GM19455 (cell line): ENCODE data around the gene NLRC3.
A peak's percentile ranks its signal among the peaks of the same experiment; 100 is the strongest.

Experiments
- ATAC-seq: cut with Tn5 transposase; IDR thresholded peaks from one replicate; pipeline ENCODE4 v1.9.1; 2021; ENCODE audit not compliant: unreplicated experiment

Gene NLRC3

DNA sequence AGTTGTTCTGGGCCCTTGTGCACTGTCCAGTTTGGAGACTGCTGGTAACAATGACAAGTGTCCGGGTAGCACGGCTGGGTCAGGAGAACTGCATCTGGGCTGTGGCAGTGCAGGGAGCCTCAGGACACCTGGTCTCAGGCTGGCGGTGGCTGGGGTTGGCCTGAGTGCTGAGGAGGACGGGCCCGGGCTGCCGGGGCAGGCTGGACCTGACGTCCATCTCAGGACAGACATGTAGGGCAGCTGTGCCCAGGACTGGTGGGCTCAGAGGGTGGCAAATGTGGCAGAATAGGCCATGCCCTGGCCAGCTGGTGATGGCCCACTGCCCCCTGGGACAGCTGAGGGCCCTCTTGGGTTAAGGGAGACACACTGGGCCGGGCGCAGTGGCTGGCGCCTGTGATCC is 4.2 kb upstream of the NLRC3 start:
- ATAC-seq = no peak

DNA sequence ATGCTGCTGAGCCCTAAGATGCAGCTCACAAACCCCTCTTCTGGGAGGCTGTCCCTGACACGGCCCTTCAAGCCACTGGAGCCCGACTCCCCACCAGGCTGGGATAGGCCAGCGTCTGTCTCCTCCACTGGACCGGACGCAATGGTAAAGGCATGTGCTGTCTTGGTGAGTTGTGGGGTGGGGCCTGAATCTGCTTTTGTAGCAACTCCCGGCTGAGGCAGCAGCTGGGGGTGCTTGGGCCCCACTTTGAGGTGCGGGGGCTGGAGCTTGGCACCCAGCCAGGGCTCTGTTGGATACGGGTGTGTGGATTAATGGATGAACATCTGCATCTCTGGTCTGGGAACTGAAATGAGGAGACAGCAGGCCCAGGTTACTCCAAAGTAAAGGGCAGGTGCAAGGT is 3.5 kb upstream of the NLRC3 start:
- ATAC-seq = no peak

DNA sequence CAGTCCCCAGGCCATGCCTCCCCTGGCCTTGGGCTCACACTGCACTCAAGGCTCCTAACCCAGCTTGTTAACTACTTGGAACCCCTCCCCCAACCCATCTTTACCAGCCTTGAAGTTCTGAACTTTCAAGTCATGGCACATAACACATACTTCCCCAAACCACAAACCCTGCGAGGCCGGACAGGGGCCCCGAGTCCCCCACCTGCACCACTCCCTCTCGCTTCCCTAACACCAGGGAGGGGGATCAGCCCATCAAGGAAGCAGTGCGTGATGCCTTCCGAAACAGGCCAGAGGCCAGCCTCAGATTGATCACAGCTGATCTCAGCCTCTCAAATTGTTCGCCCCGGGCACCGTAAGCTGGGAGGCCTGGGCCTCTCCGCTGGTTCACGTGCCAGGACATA is 3.0 kb upstream of the NLRC3 start:
- no peak for ATAC-seq

DNA sequence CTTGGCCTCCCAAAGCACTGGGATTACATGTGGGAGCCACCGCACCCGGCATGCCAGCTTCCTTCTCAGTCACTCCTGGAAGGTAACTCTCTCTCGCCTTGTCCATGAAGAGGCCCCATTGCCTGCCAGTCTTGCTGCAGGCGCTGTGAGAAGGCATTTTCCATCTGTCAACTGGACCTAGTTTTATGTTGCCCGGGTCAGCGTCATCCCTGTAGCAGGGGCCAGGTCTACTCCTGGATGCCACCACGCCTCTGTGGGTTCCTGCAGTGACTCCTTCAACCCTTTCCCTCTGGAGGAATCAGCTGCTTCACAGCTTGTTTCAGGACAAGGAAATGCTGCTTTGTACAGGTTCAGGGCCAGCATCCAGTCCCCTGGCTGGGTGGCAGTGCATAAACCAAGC is 2.6 kb upstream of the NLRC3 start:
- no peak for ATAC-seq

DNA sequence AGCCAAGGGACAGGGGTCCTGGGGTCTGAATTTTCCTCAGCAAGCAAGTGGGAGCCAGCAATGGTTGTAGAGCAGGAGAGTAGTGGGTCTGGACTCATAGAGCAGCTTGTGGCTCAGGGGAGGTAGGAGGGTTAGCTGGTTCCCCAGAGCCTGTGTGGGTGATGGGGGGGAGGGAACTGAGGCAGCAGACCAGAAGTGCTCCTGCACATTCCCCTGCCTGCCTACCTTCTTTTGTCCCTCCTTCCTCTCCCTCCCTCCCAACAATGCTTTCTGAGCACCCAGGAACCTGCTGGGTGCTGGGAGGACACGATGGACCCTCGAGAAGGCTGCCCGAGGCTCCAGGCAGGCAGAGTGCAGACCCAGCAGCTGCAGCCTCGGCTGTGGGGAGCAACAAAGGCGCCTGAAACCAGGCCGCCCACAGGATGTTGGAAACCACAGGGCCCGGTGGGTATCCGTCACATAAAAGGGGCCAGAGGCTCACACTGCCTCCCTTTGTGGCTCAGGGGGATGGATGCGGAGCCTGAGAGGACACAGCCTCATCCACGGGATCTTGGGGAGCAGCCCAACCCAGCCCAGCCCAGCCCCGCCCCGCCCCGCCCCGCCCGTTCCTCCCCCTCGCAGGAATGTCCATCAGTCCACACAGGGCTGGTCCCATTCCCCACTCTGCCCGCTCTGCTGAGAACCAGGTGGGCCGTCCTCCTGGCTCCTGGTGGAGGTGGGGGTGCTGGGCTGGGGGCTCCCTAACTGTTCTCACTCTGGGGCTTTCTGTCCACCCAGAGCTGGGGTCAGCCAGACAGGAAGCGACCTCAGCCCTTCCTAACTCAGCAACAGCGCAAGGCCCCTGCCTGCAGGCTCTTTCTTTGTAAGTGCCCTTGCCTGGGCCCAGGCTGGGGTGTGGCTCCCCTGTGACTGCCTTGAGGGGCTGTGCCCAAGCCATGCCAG is 1.7 kb upstream of the NLRC3 start:
- ATAC-seq = peak; percentile 54

DNA sequence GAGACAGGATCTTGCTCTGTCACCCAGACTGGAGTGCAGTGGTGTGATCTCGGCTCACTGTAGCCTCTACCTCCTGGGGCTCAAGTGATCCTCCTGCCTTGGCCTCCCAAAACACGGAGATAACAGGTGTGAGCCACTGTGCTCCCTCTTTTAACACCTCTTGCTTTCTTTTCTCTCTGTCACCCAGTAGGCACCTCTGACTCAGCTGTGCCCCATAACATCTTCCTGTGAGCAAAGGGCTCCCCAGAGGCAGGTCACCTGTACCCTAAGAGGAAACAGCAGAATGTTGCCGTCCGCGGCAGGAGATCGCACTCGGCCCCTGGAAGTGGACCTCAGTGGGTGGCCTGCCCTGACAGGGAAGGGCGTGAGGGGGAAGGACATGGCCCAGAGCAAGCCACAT is 918 bp upstream of the NLRC3 start:
- ATAC-seq = no peak

DNA sequence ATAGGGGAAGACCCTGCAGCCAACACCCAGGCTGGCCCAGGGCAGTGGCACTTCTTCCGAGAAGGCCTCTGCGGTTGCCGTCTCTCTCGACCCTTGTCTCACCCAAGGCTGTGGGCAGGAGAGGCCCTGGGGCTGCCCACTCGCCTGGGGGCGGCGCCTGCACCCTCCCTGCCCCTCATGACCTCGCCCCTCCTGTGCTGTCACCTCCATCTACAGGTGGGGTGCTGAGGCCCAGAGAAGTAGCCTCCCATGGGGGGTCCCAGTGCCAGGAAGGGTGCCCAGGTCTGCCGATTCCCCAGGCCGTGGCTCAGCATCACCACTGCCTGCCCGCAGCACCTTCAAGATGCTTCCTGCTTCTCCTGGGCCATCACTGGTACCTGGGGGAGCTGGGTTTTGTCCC is 992 bp downstream of the NLRC3 start:
- ATAC-seq = no peak

DNA sequence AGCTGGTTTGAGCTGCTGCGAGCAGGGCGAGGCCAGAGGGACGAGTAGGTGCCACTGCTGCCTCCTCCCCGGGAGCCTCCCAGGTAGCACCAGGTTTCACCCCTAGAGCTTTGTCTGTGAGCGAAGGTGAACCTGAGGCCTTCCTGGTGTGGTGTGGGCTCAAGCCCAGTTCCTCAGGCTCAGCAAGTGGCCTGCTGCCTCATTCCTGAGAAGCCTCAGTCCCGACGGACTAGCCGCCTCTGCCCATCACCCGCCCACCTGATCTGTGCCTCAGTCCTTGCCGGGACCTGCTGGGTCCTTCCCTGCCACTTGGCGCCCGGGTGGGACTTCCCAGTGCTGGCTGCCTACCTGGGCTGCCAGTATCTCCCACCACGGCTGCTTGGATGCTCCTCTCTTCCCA is 1.7 kb downstream of the NLRC3 start:
- no peak for ATAC-seq

DNA sequence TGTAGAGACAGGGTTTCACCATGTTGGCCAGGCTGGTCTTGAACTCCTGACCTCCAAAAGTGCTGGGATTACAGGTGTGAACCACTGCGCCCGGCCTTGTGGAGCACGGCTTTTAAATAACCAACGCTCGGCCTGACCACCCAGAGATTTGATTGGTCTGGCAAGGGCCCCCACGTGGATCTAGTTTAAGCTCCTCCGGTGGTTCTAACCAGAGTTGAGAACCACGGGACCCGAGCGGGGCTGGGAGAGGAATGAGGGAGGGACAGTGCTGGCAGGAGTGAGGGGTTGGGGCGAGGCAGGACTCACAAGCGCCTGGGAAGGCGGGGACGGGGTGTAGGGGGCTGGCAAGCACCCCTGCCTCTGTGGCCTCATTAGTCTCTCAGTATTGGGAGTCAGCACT is 3.0 kb downstream of the NLRC3 start:
- no peak for ATAC-seq

DNA sequence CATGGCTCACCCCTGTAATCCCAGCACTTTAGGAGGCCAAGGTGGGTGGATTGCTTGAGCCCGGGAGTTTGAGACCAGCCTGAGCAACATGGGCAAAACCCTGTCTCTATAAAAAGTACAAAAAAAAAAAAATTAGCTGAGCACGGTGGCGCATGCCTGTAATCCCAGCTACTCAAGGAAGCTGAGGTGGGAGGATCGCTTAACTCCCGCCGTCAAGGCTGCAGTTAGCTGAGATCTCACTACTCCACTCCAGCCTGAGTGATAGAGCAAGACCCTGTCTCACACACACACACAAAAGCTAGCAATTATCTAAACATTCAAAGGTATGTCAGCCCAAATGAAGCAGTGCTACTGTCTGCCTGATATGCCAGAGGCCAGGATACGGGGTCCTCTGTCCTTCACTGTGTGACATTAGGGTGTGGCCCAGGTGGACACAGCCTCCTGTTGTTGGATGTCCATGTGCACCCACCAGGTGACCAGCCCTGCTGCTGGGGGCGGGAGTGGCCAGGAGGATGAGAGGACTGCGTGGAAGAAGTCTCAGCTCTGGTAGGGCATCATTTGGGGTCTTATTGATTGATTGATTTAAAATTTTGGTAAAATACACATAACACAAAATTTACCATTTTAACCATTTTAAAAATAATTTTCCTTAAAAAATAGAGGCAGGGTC is 3.9 kb downstream of the NLRC3 start:
- ATAC-seq = no peak

DNA sequence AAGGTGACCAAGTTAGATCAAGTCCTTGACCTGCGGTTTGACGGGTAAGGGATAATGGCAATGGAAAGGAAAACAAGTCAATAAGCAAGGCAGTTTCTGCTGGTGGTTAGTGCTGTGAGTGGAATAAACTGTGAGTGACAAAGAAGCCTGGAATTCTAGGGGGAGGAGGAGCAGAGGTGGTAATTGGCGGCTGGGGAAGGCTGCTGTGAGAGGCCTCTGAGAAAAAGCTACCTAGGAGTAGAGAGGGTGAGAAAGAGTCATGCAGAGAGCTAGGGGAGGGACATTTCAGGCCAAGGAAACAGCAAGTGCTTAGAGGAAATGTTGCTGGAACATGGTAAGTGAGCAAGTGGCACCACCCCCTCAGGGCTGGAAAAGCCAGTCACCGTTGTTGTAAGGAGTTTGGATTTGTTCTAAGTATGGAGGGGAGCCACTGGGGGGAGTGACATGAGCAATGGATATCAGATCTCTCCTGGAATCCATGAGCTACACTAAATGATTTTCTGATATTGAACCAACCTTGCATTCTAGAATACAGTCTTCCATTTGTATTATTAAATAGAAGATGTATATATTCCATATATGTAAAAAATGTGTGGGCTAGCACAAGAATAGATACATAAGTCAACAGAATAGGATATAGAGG is 6.7 kb downstream of the NLRC3 start:
- ATAC-seq = no peak

DNA sequence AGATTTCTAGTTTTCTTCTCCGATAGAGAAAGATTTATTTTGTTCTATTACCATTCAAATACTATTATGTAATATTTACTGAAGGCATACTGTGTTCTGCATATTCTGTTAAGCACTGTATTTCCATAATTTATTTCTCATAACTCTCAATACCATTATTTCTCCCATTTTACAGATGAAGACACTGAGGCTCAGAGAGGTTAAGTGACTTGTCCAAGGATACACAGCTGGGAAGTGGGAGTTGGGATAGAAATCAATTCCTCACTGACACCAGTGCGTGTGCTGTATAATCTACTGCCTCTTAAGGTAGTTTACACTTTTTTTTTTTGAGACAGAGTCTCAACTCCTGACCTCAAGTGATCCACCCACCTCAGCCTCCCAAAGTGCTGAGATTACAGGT is 7.4 kb downstream of the NLRC3 start:
- ATAC-seq = no peak

DNA sequence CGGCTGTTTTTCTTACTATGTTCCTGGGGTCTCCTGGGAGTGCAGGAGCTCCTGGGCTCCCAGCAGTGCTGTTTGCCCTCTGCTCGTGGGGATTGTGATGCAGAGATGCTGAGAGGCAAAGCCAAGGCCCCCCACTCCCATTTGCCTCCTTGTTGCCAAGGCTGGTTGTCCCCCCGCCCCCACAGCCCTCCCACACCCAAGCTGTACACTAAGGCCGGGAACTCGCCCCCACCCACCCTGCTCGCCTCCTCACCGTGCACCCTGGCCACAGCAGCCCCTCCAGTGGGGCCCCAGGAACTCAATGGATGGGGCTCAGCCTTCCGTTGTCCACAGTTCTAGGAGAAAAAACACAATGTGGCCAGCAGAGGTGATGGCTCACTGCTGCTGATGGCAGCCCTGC is 10.2 kb downstream of the NLRC3 start:
- no peak for ATAC-seq

DNA sequence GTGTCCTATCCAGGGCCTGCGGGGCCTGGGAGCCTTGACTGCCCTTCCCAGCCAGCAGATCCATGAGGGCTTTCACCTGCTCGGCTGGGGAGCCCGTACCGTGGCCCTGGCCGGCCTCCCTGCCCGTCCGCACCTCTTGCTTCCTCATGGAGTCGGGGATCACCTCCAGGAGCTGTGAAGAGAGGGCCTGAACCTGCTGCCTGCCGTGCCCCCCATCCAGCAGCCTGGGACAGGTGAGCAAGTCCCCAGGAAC is 12.4 kb downstream of the NLRC3 start:
- ATAC-seq = no peak

DNA sequence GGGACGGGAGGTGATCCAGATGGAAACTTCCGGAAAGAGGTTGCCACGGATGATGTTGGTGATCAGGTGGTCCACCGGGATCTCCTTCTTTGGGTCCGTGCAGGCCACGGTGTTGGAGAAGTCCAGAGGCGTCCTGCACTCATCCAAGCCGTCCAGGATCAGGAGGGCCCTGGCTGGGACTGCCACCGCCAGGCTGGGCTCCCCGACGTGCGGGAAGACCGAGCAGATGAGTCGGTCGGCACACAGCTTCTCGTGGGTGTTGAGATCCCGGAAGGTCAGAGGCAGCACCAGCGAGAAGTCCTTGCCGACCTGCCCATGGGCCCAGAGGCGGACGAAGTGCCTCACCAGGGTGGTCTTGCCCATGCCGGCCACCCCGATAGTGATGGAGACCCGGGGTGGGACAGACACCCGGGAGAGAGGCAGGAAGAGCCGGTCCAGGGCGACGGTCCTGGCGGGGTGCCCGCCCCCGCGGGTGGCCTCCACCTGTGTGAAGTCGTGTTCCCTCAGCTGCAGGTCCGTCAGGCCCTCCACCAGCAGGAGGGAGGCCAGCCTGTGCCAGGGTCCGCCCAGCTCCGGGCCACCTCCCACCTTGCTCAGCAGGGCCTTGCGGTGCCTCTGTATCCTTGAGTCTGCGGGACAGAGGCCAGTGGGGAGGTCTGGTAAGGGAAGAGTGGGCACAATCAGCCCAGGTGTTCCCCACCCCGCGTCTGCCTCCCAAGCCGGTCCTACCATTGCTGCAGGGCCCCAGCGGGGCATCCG is 12.9 kb downstream of the NLRC3 start:
- ATAC-seq = no peak

DNA sequence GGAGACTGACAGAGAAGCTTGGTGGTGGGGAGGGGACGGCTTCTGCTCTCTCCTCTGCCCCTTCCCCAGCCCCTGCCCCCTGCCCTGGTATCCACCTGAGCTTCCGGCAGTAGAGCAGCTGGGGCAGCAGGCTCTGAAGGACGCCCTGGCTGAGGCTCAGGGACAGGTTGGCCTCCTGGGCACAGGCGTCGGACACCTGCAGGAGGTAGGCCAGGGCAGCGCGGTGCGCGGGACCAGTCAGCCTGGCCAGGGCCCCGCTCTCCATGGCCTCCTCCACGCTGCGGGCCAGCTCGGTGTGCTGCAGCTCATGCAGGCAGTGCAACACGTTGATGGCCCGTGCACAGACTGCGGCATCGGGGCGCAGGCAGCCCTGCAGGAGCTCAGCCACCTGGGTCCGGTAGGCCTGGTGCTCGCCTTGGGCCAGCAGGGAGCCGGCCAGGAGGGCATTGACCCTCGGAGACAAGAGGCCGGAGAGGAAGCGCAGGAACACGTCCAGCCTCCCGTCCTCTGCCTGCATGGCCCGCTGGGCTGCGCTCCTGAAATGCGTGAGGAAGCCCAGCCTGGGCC is 14.2 kb downstream of the NLRC3 start:
- no peak for ATAC-seq

DNA sequence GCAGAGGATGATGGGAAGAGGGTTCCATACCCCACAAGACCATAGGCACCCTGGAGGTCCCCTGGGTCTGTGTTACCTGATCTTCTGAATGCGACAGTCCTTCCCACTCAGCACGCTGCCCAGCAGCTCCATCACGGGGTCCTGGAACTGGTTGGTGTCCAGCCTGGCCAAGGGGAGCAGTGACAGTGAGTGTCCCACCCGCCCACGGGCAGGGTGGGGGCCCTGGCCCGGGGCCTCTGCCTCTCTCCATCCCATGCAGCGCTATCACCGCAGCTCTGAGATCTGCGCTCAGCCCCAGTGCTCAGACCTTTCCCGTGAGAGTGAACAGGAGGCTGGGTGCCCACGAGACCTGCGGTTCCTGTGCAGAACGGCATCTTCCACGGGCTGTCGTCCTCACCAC is 15.6 kb downstream of the NLRC3 start:
- ATAC-seq = no peak

DNA sequence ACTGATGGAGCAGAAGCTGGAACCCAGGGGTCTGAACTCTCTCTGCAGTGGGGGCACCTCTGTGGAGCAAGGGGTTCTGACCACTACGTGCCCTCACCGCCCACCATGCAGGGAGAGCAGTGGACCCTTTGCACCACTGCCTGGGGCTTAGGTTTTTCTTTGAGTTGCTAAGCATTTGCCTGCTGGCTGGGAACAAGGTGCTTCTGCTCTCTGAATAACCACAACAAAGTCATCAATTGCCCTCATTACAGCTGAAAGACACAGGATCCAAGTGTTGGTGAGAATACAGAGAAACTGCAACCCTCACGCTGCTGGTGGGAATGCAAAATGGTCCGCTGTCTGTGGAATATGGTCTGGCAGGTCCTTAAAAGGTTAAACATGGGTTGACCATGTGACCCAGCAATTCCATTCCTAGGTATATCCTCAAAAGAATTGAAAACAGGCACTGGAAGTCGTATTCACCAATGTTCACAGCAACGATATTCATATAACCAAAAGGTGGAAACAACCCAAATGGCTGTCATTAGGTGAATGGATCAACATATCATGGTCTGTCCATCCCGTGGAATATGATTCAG is 22.8 kb downstream of the NLRC3 start:
- ATAC-seq = no peak

DNA sequence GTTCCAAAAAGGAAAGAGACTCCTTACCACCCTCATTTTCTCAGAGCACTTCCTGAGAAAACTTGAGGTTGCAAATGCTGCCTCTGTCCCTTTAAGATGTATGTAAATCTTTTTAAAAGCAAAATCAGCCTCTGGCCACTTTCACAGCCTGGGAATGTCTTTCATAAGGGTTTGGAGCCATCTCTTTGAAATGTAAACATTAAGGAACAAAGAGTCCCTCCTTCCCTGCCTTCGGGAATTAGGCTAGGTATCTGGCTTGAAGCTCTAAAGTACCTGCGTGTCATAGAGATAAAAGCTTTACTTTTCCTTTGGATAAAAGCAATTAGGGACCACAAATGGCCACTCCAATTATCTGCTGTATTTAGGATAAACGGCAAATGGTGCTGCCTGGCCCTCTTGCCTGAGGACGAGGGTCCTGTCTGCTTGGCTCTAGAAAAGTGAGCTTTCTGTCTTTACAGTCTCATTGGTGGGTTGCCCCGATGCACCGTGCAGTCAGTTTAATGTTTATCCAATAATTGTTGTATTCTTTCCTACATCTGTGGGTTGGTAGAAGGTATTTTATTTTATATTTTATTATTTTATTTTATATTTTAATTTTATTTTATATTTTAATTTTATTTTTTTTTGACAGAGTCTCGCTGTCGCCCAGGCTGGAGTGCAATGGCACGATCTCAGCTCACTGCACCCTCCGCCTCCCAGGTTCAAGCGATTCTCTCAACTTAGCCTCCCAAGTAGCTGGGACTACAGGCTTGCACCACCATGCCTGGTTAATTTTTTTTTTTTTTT is 23.9 kb downstream of the NLRC3 start:
- ATAC-seq = no peak
